Fibroblast of villous mesenchyme (primary cell): ENCODE measurements around the gene KRT40. TPM values are rescaled to one million over a fixed set of nuclear protein-coding genes. Genes with fewer than 3 reads are reported as not detected.
A peak's percentile ranks its signal among the peaks of the same experiment; 100 is the strongest.

ENCODE experiments used
- DNase-seq: peaks from one replicate; pipeline ENCODE4 v3.0.0-alpha.2; 2010; ENCODE audit warnings: low read depth
- H3K4me3 ChIP-seq: 2 replicates; pipeline ENCODE4 v1.5.1; 2011; ENCODE audit warnings: low read depth, mild to moderate bottlenecking, low read length
- total RNA-seq: library from RNA; depleted of rRNA; stranded (reverse); fragments of >200 nt; gene quantifications from 2 replicates; pipeline ENCODE4 v1.2.3, GENCODE V29; 2012
- TF ChIP-seq, protein P1 (sequence below): IDR thresholded peaks from 2 replicates; pipeline ENCODE4 v1.5.1; 2012; ENCODE audit warnings: low read depth, mild to moderate bottlenecking, low read length; ENCODE audit not compliant: insufficient read depth

Gene KRT40
- total RNA-seq, 1 donor: not detected

DNA sequence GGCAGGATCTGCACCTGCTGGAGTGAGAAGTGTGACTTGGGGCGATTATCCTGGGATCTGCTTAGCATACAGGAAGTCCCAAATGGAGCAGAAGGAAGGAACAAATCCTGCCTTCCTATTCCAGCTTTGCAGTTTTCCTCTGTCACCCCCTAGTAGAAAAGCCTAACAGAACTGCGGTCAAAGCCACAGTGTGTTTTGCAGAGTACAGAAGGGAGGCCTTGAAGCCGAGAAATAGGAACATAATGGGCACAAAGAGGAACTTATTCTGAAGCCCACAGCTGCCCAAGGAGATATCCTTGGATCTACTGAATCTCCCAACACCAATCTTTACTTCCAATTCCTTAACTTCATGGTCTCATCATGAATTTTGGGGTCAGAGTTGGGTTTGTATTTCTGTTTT lies 34.4 kb upstream of the KRT40 start:
- TF ChIP-seq, protein P1, sequence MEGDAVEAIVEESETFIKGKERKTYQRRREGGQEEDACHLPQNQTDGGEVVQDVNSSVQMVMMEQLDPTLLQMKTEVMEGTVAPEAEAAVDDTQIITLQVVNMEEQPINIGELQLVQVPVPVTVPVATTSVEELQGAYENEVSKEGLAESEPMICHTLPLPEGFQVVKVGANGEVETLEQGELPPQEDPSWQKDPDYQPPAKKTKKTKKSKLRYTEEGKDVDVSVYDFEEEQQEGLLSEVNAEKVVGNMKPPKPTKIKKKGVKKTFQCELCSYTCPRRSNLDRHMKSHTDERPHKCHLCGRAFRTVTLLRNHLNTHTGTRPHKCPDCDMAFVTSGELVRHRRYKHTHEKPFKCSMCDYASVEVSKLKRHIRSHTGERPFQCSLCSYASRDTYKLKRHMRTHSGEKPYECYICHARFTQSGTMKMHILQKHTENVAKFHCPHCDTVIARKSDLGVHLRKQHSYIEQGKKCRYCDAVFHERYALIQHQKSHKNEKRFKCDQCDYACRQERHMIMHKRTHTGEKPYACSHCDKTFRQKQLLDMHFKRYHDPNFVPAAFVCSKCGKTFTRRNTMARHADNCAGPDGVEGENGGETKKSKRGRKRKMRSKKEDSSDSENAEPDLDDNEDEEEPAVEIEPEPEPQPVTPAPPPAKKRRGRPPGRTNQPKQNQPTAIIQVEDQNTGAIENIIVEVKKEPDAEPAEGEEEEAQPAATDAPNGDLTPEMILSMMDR: no peak
- H3K4me3 ChIP-seq: no peak overlapping the region
- DNase-seq: no peak

DNA sequence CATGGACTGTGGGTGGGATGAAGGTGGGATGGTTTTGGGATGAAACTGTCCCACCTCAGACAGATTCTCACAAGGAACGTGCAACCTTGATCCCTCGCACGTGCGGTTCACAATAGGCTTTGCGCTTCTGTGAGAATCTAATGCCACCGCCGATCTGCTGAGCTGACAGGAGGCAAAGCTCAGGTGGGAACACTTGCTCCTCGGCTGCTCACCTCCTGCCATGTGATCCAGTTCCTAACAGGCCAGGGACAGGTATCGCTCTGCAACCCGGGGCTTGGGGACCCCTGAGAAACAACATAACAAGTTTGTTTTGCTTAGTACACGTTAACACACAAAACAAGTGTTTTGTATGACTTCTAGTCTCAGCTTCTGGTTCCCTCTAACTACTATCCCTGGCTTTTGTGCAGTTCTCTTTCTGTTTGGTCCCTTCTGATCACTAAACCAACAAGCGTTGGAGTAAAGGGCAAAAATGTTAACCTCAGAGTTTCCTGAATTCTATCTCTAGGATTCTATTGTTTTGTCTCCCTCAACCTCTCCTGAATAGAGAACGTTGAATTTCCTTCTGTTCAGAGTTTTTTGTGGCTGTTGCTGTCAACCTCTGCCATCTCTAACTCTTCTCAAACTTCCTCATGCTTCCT lies 32.6 kb upstream of the KRT40 start:
- DNase-seq: no peak
- TF ChIP-seq, protein P1: no peak
- no peak overlapping the region for H3K4me3 ChIP-seq

DNA sequence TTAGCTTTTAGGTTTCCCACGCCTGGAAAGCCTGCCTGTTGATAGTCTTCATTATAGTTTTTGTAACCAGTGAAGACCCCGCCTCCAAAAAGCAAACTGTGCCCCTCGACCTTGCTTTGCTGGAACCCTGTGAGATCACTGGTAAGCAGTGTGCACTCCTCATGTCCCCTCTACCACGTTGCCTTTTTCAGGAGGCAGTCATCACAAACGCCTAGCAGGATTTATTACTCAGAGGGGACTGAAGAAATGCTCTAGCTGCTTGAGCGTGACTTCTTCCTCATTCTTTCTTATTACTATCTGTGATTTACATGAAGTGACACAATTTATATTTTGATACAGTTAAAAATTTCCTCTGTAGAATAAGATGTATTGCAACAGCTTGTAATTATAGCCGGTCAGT lies 31.3 kb upstream of the KRT40 start:
- DNase-seq: no peak
- TF ChIP-seq, protein P1: no peak

DNA sequence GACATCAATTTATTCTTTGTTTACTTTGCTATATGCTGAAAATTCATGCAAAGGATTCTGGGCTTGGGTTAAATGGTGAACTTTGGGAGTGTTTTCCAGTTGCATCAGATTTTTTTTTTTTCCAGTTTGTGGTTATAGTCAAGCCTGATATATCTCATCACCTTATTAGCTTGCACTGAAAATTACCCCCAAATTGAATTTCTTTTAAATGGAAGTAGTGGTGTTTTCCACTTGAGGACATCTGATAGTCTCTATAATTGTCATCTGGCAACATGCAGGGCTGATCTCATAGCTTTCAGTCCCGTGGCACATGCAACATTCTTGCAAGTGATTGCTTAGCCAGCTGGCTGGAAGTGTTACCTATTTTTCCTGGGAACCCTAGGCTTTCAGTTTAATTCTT lies 29.5 kb upstream of the KRT40 start:
- no peak overlapping the region for H3K4me3 ChIP-seq
- DNase-seq: peak; percentile 42
- TF ChIP-seq, protein P1: no peak

More for the DNA sequence above, 31.3 kb upstream of the KRT40 start:
- no peak overlapping the region for H3K4me3 ChIP-seq

DNA sequence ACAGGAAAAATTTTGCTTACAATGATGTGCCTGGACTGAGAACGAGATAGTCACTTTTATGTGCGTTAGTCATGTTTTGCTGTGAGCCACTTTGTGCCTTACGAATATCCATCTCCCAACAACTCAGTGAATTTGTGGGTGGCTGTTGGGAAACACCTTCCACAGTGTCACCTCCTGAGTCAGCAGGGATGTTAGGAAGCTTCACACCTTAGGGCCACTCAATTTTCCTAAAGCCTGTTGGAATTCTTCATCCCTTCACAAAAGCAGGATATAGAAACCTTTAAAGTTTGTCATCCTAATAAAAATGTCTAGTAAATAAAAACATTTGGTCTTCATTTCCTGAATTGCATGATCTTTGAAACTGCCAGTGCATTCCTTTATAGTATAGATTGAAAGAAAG lies 29.1 kb upstream of the KRT40 start:
- TF ChIP-seq, protein P1: no peak
- H3K4me3 ChIP-seq: no peak overlapping the region
- peak; percentile 75 for DNase-seq

DNA sequence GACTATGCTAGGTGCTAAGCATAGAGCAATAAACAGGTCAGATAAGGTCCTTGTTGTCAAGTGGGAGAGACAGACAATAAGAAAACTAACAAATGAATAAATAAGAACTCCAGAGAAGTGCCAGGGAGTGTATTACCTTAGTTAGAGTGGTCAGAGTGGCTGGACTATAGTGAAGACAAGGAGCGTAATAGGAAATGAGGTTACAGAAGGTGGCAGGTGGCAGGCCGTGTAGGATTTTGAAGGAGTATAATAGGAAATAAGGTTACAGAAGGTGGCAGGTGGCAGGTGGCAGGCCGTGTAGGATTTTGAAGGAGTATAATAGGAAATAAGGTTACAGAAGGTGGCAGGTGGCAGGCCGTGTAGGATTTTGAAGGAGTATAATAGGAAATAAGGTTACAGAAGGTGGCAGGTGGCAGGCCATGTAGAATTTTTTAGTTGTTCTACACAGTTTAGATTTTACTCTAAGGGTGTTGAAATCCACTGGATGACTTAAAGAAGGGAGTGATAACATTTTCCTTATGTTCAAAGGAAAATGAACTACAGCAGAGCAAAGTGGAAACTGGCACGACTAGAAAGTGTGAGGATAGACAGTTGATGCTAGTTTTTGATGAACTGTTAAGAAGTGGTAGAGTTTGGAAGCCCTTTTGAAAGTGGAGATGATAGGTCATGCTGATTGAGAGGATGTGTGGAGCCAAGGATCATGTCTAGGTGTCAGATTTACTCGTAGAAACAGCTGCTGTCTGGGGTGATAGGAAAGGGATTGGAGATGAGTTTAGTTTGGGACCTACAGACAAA lies 28.4 kb upstream of the KRT40 start:
- TF ChIP-seq, protein P1: no peak
- H3K4me3 ChIP-seq: no peak overlapping the region
- DNase-seq: no peak

DNA sequence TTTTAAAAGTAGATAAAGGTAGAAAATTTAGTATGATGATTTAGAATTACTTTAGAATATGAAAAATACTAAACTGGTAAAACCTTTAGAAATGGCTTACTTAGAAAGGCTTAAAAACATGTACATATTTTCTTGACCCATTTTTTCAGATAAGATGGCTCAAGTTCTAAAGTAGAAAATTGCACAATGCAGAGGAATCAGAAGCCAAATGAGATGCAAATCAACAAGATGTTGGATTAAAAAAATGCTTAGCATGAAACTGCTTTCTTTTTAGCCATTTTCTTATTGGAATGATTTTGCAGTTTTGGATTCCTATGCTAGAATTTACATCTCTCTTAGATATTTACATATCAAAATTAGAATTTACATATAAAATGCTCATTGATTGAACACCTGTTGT lies 26.3 kb upstream of the KRT40 start:
- TF ChIP-seq, protein P1: no peak

More for the DNA sequence above, 26.3 kb upstream of the KRT40 start:
- H3K4me3 ChIP-seq: no peak overlapping the region
- peak; percentile 20 for DNase-seq
